HUES48 (cell line): ENCODE measurements around the gene MTERF4.

Experiments
- H3K27ac ChIP-seq: one replicate; pipeline ENCODE4 v1.7.0; 2013; ENCODE audit warnings: low read depth, low read length, inconsistent platforms
- H3K27me3 ChIP-seq: 2 replicates; pipeline ENCODE4 v1.6.1; 2013; ENCODE audit warnings: mild to moderate bottlenecking, low read length; ENCODE audit not compliant: control insufficient read depth, insufficient read depth
- H3K36me3 ChIP-seq: 2 replicates; pipeline ENCODE4 v1.6.1; 2013; ENCODE audit warnings: low read length; ENCODE audit not compliant: control insufficient read depth, insufficient read depth
- H3K4me1 ChIP-seq: 2 replicates; pipeline ENCODE4 v1.6.1; 2013; ENCODE audit warnings: mild to moderate bottlenecking, low read length; ENCODE audit not compliant: control insufficient read depth, insufficient read depth
- H3K4me3 ChIP-seq: 2 replicates; pipeline ENCODE4 v1.5.1; 2013; ENCODE audit warnings: mild to moderate bottlenecking, low read depth, low read length
- H3K9ac ChIP-seq: 2 replicates; pipeline ENCODE4 v1.6.1; 2013; ENCODE audit warnings: mild to moderate bottlenecking, low read depth, low read length, moderate library complexity
- H3K9me3 ChIP-seq: 2 replicates; pipeline ENCODE4 v1.6.1; 2013; ENCODE audit warnings: low read length; ENCODE audit not compliant: control insufficient read depth, insufficient read depth

Gene MTERF4

DNA sequence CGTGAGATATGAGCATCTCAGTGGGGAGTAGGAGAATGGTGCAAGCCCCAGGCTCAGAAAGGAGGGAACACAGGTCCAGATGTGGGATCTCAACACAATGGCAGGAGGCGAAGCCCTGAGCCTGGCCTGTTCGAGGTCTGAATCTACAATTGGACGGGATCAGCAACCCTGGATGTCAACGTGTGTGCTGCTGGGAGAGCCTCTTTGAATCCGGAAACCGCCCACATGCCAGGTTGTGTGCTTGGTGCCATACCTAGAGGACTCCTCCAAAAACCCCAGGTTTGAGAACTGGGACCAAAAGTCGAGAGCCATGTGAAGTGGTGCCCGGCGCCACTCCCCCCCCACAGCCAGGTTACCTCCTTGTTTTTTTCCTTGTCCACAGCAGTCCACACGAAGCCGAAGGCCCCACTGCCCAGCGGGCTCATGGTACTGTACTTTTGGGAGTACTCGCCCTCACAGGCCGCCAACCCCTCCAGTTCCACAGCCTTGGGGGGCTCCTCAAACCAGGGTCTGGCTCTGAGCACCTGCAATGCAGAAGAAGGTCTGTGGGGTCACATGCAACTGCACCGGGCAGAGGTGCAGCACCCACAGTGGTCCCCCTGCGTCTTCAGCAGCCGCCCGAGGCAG, 20.4 kb upstream of the MTERF4 start:
- no peak overlapping the region for H3K27ac ChIP-seq
- no peak overlapping the region for H3K9ac ChIP-seq
- H3K27me3 ChIP-seq: no peaks in the 10 kb centered on the region
- peaks cover 52% of the 10 kb centered on the region for H3K36me3 ChIP-seq
- no peaks in the 10 kb centered on the region for H3K9me3 ChIP-seq
- H3K4me1 ChIP-seq: no peaks in the 10 kb centered on the region
- no peak overlapping the region for H3K4me3 ChIP-seq

DNA sequence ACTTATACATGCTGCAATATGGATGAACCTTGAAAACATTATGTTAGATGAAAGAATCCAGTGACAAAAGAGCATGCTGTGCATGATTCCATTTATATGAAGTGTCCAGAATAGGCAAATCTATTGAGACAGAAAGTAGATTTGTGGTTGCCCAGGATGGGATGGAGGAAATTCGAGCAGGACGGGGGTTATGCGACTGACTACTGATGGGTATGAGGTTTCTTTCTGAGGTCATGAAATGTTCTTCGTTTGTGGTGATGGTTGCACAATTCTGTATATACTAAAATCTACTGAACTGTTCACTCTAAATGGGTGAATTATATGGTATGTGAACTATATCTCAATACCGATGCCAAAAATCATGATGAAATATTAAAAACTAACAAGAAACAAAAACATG, 18.9 kb upstream of the MTERF4 start:
- Histone ChIP-seq H3K9me3 (no peaks in the 10 kb centered on the region), H3K9ac (no peak overlapping the region), H3K4me1 (no peaks in the 10 kb centered on the region), H3K36me3 (peaks cover 46% of the 10 kb centered on the region), H3K27ac (no peak overlapping the region), H3K27me3 (no peaks in the 10 kb centered on the region), H3K4me3 (no peak overlapping the region)

- H3K9me3 ChIP-seq: no peaks in the 10 kb centered on the region
- no peak overlapping the region for H3K9ac ChIP-seq
- H3K4me1 ChIP-seq: no peaks in the 10 kb centered on the region
- peaks cover 44% of the 10 kb centered on the region for H3K36me3 ChIP-seq
- H3K27me3 ChIP-seq: no peaks in the 10 kb centered on the region
- H3K27ac ChIP-seq: no peak overlapping the region
- H3K4me3 ChIP-seq: no peak overlapping the region
Observed at GRCh38 chr2:241120440-241120839, 18.4 kb upstream of the MTERF4 start.

DNA sequence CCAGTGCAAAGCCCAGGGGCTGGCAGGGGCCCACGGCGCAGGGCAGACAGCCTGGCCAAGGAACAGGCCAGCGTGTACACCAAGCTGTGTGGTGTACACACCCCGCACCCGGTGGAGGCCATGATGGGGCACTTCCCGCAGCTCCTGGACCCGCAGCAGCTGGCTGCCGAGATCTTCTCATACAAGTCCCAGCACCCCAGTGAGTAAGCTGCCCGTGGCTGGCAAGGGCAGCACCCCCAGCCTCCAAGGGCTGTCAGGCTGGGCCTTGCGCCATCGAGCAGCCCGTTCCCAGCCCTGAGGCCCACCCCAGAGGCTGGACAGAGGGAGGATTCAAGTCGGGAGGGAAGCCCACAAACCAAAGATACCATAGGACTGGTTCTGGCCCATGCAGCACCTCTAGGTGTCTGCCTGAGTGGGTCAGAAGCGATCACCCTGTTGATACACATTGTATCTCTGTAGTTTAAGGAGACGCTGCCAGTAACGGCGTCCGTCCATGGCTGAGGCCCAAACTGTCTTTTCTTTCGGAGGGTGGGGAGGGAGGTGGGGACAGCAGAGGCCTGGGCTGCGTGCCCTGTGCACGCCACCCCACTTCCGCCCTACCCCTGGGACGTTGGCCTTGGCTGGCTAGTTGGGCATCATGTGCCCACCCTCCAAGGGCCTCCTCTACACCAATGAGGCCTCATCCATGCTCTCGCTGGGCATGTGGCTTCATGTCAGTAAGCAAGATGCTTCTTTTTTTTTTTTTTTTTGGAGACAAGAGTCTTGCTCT, 16.8 kb upstream of the MTERF4 start:
- H3K9ac ChIP-seq: no peak overlapping the region
- H3K4me1 ChIP-seq: no peaks in the 10 kb centered on the region
- H3K36me3 ChIP-seq: peaks cover 57% of the 10 kb centered on the region
- H3K4me3 ChIP-seq: no peak overlapping the region
- no peak overlapping the region for H3K27ac ChIP-seq
- no peaks in the 10 kb centered on the region for H3K9me3 ChIP-seq
- no peaks in the 10 kb centered on the region for H3K27me3 ChIP-seq

DNA sequence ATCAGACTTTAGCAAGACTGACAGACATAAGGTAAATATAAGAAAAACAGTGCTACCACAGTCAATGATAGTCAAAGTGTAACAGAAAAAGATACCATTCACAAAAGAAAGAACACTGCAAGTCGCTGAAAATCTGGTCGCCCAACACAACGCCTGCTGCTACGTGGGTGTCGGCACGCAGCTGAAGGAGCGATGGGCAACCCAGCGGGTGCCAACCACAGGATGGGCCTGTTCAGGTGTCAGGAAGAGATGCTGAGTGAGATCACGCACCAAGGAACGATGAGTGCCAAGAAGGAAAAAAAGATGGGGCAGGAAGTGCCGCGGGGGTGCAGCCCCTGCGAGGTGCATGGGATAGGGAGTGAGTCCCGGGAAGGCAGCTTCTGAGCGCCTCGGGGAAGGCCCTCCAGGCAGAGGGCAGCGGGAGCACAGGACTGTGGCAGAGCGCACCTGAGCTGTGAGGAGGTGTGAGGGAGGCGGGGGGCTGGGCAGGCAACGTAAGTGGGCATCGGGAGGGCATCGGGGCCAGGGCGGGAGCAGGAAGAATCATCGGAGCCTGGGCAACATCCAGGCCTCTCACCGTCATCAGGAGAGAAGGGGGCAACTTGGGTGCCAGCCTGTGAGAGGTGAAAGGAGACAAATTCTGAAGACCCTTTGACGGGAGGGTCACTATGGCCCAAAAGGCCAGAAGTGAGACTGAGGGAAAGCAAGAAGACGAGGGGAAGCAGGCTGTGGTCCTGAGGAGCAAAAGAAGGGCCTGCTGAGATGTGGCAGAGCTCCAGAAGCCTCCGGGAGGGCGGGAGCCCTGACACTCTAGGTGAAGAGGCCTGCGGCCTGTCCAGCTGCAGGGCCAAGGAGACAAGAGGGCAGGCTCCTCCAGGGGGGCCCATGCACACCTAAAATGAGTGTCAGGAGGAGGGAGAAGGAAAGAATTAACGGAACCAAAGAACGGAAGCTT, 14.8 kb upstream of the MTERF4 start:
- Histone ChIP-seq H3K9ac (no peak overlapping the region), H3K4me1 (no peaks in the 10 kb centered on the region), H3K4me3 (no peak overlapping the region), H3K9me3 (no peaks in the 10 kb centered on the region), H3K27ac (no peak overlapping the region), H3K27me3 (no peaks in the 10 kb centered on the region), H3K36me3 (peaks cover 55% of the 10 kb centered on the region)

DNA sequence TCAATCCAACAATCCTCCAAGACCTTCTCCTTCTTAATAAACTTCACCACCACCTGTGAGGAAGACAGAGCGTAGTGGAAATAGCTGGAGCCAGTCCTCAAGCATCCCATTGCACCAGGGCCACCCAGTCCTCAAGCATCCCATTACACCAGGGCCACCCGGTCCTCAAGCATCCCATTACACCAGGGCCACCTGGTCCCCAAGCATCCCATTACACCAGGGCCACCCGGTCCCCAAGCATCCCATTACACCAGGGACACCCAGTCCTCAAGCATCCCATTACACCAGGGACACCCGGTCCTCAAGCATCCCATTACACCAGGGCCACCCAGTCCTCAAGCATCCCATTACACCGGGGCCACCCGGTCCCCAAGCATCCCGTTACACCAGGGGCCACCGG, 13.3 kb upstream of the MTERF4 start:
- H3K4me1 ChIP-seq: no peaks in the 10 kb centered on the region
- H3K27me3 ChIP-seq: no peaks in the 10 kb centered on the region
- no peaks in the 10 kb centered on the region for H3K9me3 ChIP-seq
- H3K4me3 ChIP-seq: no peak overlapping the region
- no peak overlapping the region for H3K9ac ChIP-seq
- peaks cover 44% of the 10 kb centered on the region for H3K36me3 ChIP-seq
- H3K27ac ChIP-seq: no peak overlapping the region

DNA sequence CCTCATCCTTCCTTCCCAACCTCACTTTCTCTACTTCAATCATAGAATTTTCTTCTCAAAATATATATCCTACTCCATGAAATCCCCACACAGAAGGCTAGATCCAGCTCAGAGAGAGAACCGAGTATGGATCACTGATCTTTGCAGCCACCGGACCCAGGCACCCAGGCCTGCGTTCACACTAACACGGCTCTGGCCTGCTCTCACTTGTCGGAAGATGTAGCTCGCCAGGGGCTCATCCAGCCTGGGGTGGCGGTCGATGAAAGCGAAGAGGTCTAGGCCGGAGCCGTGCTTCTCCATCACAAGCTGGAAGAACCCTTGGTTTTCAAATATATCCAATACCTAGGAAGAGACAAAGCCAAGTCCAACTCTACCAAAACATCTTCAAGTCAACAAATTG, 12.7 kb upstream of the MTERF4 start:
- H3K4me1 ChIP-seq: no peaks in the 10 kb centered on the region
- H3K27ac ChIP-seq: no peak overlapping the region
- no peaks in the 10 kb centered on the region for H3K9me3 ChIP-seq
- no peak overlapping the region for H3K4me3 ChIP-seq
- H3K36me3 ChIP-seq: peaks cover 47% of the 10 kb centered on the region
- H3K27me3 ChIP-seq: no peaks in the 10 kb centered on the region
- no peak overlapping the region for H3K9ac ChIP-seq

DNA sequence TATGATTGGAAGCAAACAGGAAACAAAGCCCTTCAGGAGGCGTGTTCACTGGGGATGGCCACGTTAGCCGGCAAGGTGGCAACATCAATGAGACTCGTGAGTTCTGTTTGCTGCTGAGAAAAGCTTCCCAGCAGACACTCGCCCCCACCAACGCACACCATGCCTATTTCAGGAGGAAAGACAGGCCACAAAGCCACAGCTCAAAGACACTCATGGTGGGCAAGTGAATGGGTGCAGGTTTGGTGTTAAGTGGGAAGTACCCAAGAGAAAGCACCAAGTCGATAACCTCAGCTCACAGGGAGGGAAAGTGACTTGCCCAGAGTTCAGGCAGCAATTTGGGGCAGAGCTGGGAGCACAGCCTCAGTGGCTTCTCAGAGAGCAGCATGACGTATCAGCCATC, 10.5 kb upstream of the MTERF4 start:
- peaks cover 51% of the 10 kb centered on the region for H3K36me3 ChIP-seq

GRCh38 chr2:241112046-241112445, 10.0 kb upstream of the MTERF4 start:
- Histone ChIP-seq H3K27me3 (no peaks in the 10 kb centered on the region), H3K36me3 (peaks cover 55% of the 10 kb centered on the region), H3K9me3 (no peaks in the 10 kb centered on the region), H3K9ac (no peak overlapping the region), H3K27ac (no peak overlapping the region), H3K4me3 (no peak overlapping the region), H3K4me1 (no peaks in the 10 kb centered on the region)

More for the DNA sequence above, 10.5 kb upstream of the MTERF4 start:
- H3K9ac ChIP-seq: no peak overlapping the region
- H3K27me3 ChIP-seq: no peaks in the 10 kb centered on the region
- H3K27ac ChIP-seq: no peak overlapping the region
- no peak overlapping the region for H3K4me3 ChIP-seq
- no peaks in the 10 kb centered on the region for H3K4me1 ChIP-seq
- H3K9me3 ChIP-seq: no peaks in the 10 kb centered on the region

- Histone ChIP-seq H3K4me1 (no peaks in the 10 kb centered on the region), H3K27ac (no peak overlapping the region), H3K27me3 (no peaks in the 10 kb centered on the region), H3K4me3 (no peak overlapping the region), H3K36me3 (peaks cover 57% of the 10 kb centered on the region), H3K9me3 (no peaks in the 10 kb centered on the region), H3K9ac (no peak overlapping the region)
Observed at GRCh38 chr2:241111440-241111805, 9.3 kb upstream of the MTERF4 start.
